ENCODE results near the gene CENPQ. TPM values are rescaled to one million over a fixed set of nuclear protein-coding genes. Genes with fewer than 3 reads are reported as not detected.

CENPQ gene
- total RNA-seq, 1 donor from 2014 or later: 5.0 TPM

GRCh38 chr6:49490633-49491032 lies 27.5 kb downstream of the CENPQ start:
- no peak for DNase-seq (ENCODE audit: low spot score in 2 of 2, unreplicated experiment in 2 of 2)
- TF ChIP-seq, protein P1, sequence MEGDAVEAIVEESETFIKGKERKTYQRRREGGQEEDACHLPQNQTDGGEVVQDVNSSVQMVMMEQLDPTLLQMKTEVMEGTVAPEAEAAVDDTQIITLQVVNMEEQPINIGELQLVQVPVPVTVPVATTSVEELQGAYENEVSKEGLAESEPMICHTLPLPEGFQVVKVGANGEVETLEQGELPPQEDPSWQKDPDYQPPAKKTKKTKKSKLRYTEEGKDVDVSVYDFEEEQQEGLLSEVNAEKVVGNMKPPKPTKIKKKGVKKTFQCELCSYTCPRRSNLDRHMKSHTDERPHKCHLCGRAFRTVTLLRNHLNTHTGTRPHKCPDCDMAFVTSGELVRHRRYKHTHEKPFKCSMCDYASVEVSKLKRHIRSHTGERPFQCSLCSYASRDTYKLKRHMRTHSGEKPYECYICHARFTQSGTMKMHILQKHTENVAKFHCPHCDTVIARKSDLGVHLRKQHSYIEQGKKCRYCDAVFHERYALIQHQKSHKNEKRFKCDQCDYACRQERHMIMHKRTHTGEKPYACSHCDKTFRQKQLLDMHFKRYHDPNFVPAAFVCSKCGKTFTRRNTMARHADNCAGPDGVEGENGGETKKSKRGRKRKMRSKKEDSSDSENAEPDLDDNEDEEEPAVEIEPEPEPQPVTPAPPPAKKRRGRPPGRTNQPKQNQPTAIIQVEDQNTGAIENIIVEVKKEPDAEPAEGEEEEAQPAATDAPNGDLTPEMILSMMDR (IDR thresholded peaks at IDR 0.05; ENCODE audit: unreplicated experiment): no peak
- H3K27me3 Mint-ChIP-seq (ENCODE audit: low read depth): no peaks in the 10 kb centered on the region
- H3K4me3 Mint-ChIP-seq: no peak overlapping the region
- no peaks in the 10 kb centered on the region for H3K4me1 Mint-ChIP-seq
- peaks cover 15% of the 10 kb centered on the region for H3K36me3 Mint-ChIP-seq
- H3K27ac Mint-ChIP-seq: no peak overlapping the region
- no peaks in the 10 kb centered on the region for H3K9me3 Mint-ChIP-seq

DNA sequence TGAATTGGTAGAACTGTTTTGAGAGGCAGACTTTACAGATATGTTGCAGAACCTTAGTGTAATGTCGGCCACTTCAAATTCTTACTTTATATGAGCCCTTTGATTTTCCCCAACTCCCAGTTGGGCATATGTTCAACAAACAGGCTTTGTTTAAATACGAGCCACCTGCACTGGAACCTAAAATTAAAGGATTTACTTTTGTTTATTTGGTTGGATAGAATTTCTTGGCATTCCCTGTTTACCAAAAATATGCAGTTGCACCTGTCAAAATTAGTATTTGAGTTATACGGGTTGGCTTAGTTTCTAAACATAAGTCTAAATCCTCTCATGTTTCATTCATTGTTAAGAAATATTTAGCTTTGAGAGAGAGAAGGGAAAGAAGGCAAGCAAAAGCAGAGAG lies 34.1 kb downstream of the CENPQ start:
- Mint-ChIP-seq H3K4me3 (no peak overlapping the region), H3K4me1 (peaks cover 5% of the 10 kb centered on the region), H3K9me3 (no peaks in the 10 kb centered on the region), H3K27me3 (ENCODE audit: low read depth) (no peaks in the 10 kb centered on the region), H3K27ac (no peak overlapping the region), H3K36me3 (no peaks in the 10 kb centered on the region)
- no peak for DNase-seq (ENCODE audit: low spot score in 2 of 2, unreplicated experiment in 2 of 2)
- TF ChIP-seq, protein P1 (IDR thresholded peaks at IDR 0.05; ENCODE audit: unreplicated experiment): no peak

DNA sequence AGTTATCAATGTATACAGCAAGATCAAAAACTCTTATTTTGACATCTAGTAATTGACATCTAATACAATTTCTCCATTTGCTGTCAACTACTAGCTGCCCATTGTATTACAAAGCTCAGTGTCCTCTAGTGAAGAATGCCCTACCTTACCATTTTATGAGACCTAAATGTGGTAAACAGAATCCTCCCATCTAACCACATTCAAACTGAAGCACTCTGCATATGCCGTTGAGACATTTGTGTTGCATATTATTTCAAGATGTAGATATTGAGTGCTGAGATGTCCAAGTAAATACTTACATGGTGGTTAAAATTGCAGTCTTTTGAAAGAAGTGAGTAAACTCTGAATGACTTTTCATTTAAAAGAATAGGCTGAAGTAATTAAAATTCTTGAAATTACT lies 36.0 kb downstream of the CENPQ start:
- Mint-ChIP-seq H3K9me3 (no peaks in the 10 kb centered on the region), H3K27ac (no peak overlapping the region), H3K4me1 (peaks cover 5% of the 10 kb centered on the region), H3K4me3 (no peak overlapping the region), H3K27me3 (ENCODE audit: low read depth) (no peaks in the 10 kb centered on the region), H3K36me3 (no peaks in the 10 kb centered on the region)
- TF ChIP-seq, protein P1 (IDR thresholded peaks at IDR 0.05; ENCODE audit: unreplicated experiment): no peak
- DNase-seq (ENCODE audit: low spot score in 2 of 2, unreplicated experiment in 2 of 2): no peak

- no peaks in the 10 kb centered on the region for H3K27me3 Mint-ChIP-seq (ENCODE audit: low read depth)
Measured at GRCh38 chr6:49499623-49500022, 36.5 kb downstream of the CENPQ start, which contains the start of gene GLYATL3. TSS of gene GLYATL3 (plus strand) at chr6:49499923. CDS start at chr6:49511991, 12,068 bp downstream.

GRCh38 chr6:49504666-49505065 lies 41.5 kb downstream of the CENPQ start:
- no peak overlapping the region for H3K27ac Mint-ChIP-seq
- no peaks in the 10 kb centered on the region for H3K36me3 Mint-ChIP-seq
- DNase-seq (ENCODE audit: low spot score in 2 of 2, unreplicated experiment in 2 of 2): no peak
- no peak overlapping the region for H3K4me3 Mint-ChIP-seq
- H3K27me3 Mint-ChIP-seq (ENCODE audit: low read depth): no peaks in the 10 kb centered on the region
- no peaks in the 10 kb centered on the region for H3K4me1 Mint-ChIP-seq
- peaks cover 11% of the 10 kb centered on the region for H3K9me3 Mint-ChIP-seq
- TF ChIP-seq, protein P1 (IDR thresholded peaks at IDR 0.05; ENCODE audit: unreplicated experiment): no peak

More at GRCh38 chr6:49499623-49500022, 36.5 kb downstream of the CENPQ start, which contains the start of gene GLYATL3:
- TF ChIP-seq, protein P1 (IDR thresholded peaks at IDR 0.05; ENCODE audit: unreplicated experiment): no peak
- Mint-ChIP-seq H3K4me3 (no peak within 1 kb of the TSS), H3K27ac (no peak within 1 kb of the TSS), H3K9me3 (no peaks in the 10 kb centered on the region), H3K4me1 (peaks cover 5% of the 10 kb centered on the region), H3K36me3 (no peaks in the 10 kb centered on the region)
- no peak for DNase-seq (ENCODE audit: low spot score in 2 of 2, unreplicated experiment in 2 of 2)

Data from mesothelial cell of epicardium (in vitro differentiated cells).